PC-3 (cell line): Measurements from ENCODE around the gene MMRN2.

Experiments
- EZH2 ChIP-seq: fragments of 300-600 bp; sonication (generic); IDR thresholded peaks from one replicate; pipeline ENCODE4 v1.6.1; 2017; ENCODE audit warnings: antibody characterized with exemption, mild to moderate bottlenecking, low read length; ENCODE audit not compliant: unreplicated experiment
- TF ChIP-seq, protein P1 (sequence below): fragments of 300-600 bp; sonication (generic); conservative IDR thresholded peaks from 2 replicates; pipeline ENCODE4 v1.5.1; 2017; ENCODE audit warnings: antibody characterized with exemption, low read depth, mild to moderate bottlenecking, low read length

DNA sequence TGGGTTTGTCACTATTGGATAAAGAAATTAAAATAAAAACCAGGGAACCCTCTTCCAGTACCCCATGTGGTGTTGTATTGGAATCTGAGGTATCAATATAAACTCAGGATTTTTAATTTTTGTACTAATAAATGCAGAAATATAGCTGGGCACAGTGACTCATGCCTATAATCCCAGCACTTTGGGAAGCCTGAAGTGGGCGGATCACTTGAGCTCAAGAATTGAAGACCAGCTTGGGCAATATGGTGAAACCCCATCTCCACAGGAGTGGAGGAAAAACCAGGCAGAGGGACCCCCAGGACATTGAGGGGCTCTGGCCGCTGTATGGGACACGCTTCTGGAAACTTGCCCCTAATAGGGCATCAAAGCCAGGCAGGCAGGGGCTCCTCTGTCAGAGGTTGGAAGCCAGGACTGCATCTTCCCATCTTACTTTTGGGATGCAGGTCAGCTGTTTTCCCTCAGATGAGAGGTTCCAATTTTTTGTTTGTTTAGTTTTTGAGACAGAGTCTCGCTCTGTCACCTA lies 21.9 kb upstream of the MMRN2 start:
- TF ChIP-seq, protein P1, sequence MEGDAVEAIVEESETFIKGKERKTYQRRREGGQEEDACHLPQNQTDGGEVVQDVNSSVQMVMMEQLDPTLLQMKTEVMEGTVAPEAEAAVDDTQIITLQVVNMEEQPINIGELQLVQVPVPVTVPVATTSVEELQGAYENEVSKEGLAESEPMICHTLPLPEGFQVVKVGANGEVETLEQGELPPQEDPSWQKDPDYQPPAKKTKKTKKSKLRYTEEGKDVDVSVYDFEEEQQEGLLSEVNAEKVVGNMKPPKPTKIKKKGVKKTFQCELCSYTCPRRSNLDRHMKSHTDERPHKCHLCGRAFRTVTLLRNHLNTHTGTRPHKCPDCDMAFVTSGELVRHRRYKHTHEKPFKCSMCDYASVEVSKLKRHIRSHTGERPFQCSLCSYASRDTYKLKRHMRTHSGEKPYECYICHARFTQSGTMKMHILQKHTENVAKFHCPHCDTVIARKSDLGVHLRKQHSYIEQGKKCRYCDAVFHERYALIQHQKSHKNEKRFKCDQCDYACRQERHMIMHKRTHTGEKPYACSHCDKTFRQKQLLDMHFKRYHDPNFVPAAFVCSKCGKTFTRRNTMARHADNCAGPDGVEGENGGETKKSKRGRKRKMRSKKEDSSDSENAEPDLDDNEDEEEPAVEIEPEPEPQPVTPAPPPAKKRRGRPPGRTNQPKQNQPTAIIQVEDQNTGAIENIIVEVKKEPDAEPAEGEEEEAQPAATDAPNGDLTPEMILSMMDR, result no peak
- no peak for TF ChIP-seq EZH2
